Retina (tissue), 1 donor: Measurements from ENCODE around the gene FKBP1A.

ENCODE experiments used
- DNase-seq: peaks from one replicate; pipeline ENCODE4 v3.0.0-alpha.2; 2016

Gene FKBP1A

GRCh38 chr20:1383623-1384404, 9.0 kb downstream of the FKBP1A start:
- DNase-seq: no peak

GRCh38 chr20:1382670-1383069, 10.2 kb downstream of the FKBP1A start:
- no peak for DNase-seq

GRCh38 chr20:1381753-1382591, 10.9 kb downstream of the FKBP1A start:
- no peak for DNase-seq

- DNase-seq: no peak
Observed at GRCh38 chr20:1378735-1379125, 14.1 kb downstream of the FKBP1A start.

- no peak for DNase-seq
Observed at GRCh38 chr20:1377984-1378734, 14.7 kb downstream of the FKBP1A start.

- DNase-seq: no peak
Observed at GRCh38 chr20:1377341-1377871, 15.4 kb downstream of the FKBP1A start.

GRCh38 chr20:1376408-1377270, 16.2 kb downstream of the FKBP1A start:
- DNase-seq: no peak

GRCh38 chr20:1376007-1376406, 16.8 kb downstream of the FKBP1A start:
- DNase-seq: no peak

- DNase-seq: no peak
Observed at GRCh38 chr20:1375515-1375914, 17.3 kb downstream of the FKBP1A start.

- DNase-seq: no peak
Observed at GRCh38 chr20:1374246-1374645, 18.6 kb downstream of the FKBP1A start.

- no peak for DNase-seq
Observed at GRCh38 chr20:1373614-1374013, 19.2 kb downstream of the FKBP1A start.

GRCh38 chr20:1373036-1373435, 19.8 kb downstream of the FKBP1A start:
- DNase-seq: no peak

GRCh38 chr20:1371830-1372539, 20.9 kb downstream of the FKBP1A start:
- no peak for DNase-seq

- DNase-seq: no peak
Observed at GRCh38 chr20:1371202-1371782, 21.6 kb downstream of the FKBP1A start.

GRCh38 chr20:1370548-1371110, 22.2 kb downstream of the FKBP1A start:
- DNase-seq: no peak

GRCh38 chr20:1369970-1370369, 22.9 kb downstream of the FKBP1A start:
- DNase-seq: no peak

- DNase-seq: no peak
Observed at GRCh38 chr20:1368448-1369199, 24.2 kb downstream of the FKBP1A start.

GRCh38 chr20:1367479-1367878, 25.4 kb downstream of the FKBP1A start:
- no peak for DNase-seq

GRCh38 chr20:1364106-1364505, 28.7 kb downstream of the FKBP1A start:
- no peak for DNase-seq

GRCh38 chr20:1363522-1363921, 29.3 kb downstream of the FKBP1A start:
- DNase-seq: no peak
